GM12878 (cell line): ENCODE measurements around the gene BCL2. TPM values are rescaled to one million over a fixed set of nuclear protein-coding genes. Genes with fewer than 3 reads are reported as not detected.

ENCODE experiments used
- BACH1 ChIP-seq: fragments of 450-650 bp; IDR thresholded peaks from 2 replicates; pipeline ENCODE4 v1.6.1; 2017; ENCODE audit warnings: mild to moderate bottlenecking, borderline replicate concordance
- BCL11A ChIP-seq: IDR thresholded peaks from 2 replicates; pipeline ENCODE4 v1.6.1; 2011; ENCODE audit warnings: low read depth, low read length
- NRF1 ChIP-seq: conservative IDR thresholded peaks from 2 replicates; pipeline ENCODE4 v1.6.1; 2011; ENCODE audit warnings: mild to moderate bottlenecking, low read depth, low read length, improper control_type of control experiment
- PAX5 ChIP-seq: IDR thresholded peaks from 2 replicates; pipeline ENCODE4 v1.6.1; 2011; ENCODE audit warnings: low read depth, low read length, borderline replicate concordance
- PAX8 ChIP-seq: fragments of 450-650 bp; IDR thresholded peaks from 2 replicates; pipeline ENCODE4 v1.6.1; 2017; ENCODE audit warnings: mild to moderate bottlenecking, moderate library complexity
- SMAD5 ChIP-seq: IDR thresholded peaks from 2 replicates; pipeline ENCODE4 v1.6.1; 2016; ENCODE audit warnings: antibody characterized with exemption, low read depth
- STAT1 ChIP-seq: fragments of 450-650 bp; conservative IDR thresholded peaks from 2 replicates; pipeline ENCODE4 v1.6.1; 2014; ENCODE audit warnings: antibody characterized with exemption, mild to moderate bottlenecking
- TARDBP ChIP-seq: IDR thresholded peaks from 2 replicates; pipeline ENCODE4 v1.6.1; 2016; ENCODE audit warnings: borderline replicate concordance
- TCF7 ChIP-seq: IDR thresholded peaks from 2 replicates; pipeline ENCODE4 v1.6.1; 2014; ENCODE audit warnings: antibody characterized with exemption, borderline replicate concordance
- polyA plus RNA-seq, 11 experiments: library from polyadenylated mRNA; depleted of rRNA in 4 of 11; unstranded in 6 of 11; stranded (reverse) in 5 of 11; fragments of >200 nt; fragmentation: Nextera tagmentation in 4 of 11; fragmentation: Illumina TruSeq in 1 of 11; extraction: Ambion mirVana in 4 of 11; extraction: Trizol in 1 of 11; gene quantifications; 1 replicate in 1 of 11; 2 replicates in 10 of 11; pipeline versions ENCODE4 v1.2.1 to v1.2.3, GENCODE V29; 2011 to 2016; ENCODE audit warnings: inconsistent platforms in 2 of 11, missing spikeins in 2 of 11, low read depth in 1 of 11
- total RNA-seq, 4 experiments: library from RNA; depleted of rRNA in 3 of 4; stranded (reverse); fragments of >200 nt in 3 of 4; fragmentation: Illumina TruSeq in 1 of 4; extraction: Trizol in 1 of 4; gene quantifications; 2 replicates each; pipeline versions ENCODE4 v1.2.1 to v1.2.3, GENCODE V29; 2013 to 2021
- TF ChIP-seq, protein P1 (sequence below): fragments of 450-650 bp; IDR thresholded peaks from 2 replicates; pipeline ENCODE4 v1.6.1; 2014; ENCODE audit warnings: mild to moderate bottlenecking
- TF ChIP-seq, protein P2 (sequence below): IDR thresholded peaks from 2 replicates; pipeline ENCODE4 v1.6.1; 2011; ENCODE audit warnings: low read depth, mild to moderate bottlenecking, low read length, moderate library complexity, borderline replicate concordance; ENCODE audit errors: extremely low read depth
- TF ChIP-seq, protein P3 (sequence below): IDR thresholded peaks from 2 replicates; pipeline ENCODE4 v1.6.1; 2012; ENCODE audit warnings: low read length, inconsistent platforms

Gene BCL2
- total and polyA plus RNA-seq, 10 of the 15 experiments (the other 5 are each of a cell fraction or from before 2014, with no cell fraction given) = 4.1 to 47.8 (median 19.3) TPM

DNA sequence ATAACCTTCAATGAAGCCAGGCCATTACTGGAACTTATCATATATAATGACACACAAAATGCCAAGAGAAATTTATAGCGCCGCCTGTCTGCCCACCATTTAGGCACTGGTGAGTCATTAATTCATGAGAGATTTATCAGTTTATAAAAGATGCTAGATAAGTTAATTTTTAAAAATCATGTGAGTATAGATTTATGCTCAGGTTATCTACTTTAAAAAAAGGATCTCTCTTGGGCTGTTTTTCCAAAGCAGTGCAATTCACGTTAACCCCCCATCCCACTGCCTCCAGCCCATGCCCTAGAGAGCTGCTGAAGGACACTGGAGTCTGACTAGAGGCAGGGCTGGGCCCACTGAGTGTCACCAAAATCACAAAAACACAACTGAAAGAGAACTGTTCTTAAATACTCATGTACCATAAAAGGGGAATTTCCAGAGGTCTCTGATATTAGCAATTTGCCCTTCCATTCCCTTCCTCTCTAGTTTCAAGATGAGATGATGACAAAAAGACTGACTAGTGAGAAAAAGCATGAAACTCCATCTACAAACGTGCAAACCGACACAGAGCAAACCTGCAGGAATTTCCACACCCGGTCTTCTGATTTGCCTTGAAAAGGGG lies 160.8 kb downstream of the BCL2 start (continued):
- TF ChIP-seq, protein P1, sequence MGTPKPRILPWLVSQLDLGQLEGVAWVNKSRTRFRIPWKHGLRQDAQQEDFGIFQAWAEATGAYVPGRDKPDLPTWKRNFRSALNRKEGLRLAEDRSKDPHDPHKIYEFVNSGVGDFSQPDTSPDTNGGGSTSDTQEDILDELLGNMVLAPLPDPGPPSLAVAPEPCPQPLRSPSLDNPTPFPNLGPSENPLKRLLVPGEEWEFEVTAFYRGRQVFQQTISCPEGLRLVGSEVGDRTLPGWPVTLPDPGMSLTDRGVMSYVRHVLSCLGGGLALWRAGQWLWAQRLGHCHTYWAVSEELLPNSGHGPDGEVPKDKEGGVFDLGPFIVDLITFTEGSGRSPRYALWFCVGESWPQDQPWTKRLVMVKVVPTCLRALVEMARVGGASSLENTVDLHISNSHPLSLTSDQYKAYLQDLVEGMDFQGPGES = no peak
- TF ChIP-seq TCF7 (peak; percentile 64; the same call in 1 of the 2 replicates), BACH1 (no peak), PAX5 (peak; percentile 41; the same call in 1 of the 2 replicates), SMAD5 (peak; percentile 77), PAX8 (no peak), NRF1 (no peak), TARDBP (0 out of 2 replicates have a peak, but pooled peaks have one; percentile 19), STAT1 (no peak), BCL11A (peak; percentile 68; the same call in 1 of the 2 replicates)
- TF ChIP-seq, protein P2, sequence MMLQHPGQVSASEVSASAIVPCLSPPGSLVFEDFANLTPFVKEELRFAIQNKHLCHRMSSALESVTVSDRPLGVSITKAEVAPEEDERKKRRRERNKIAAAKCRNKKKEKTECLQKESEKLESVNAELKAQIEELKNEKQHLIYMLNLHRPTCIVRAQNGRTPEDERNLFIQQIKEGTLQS = no peak
- TF ChIP-seq, protein P3, sequence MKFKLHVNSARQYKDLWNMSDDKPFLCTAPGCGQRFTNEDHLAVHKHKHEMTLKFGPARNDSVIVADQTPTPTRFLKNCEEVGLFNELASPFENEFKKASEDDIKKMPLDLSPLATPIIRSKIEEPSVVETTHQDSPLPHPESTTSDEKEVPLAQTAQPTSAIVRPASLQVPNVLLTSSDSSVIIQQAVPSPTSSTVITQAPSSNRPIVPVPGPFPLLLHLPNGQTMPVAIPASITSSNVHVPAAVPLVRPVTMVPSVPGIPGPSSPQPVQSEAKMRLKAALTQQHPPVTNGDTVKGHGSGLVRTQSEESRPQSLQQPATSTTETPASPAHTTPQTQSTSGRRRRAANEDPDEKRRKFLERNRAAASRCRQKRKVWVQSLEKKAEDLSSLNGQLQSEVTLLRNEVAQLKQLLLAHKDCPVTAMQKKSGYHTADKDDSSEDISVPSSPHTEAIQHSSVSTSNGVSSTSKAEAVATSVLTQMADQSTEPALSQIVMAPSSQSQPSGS = no peak
